ENCODE measurements around the gene EYA2. TPM values are rescaled to one million over a fixed set of nuclear protein-coding genes. Genes with fewer than 3 reads are reported as not detected.

Gene EYA2
- total RNA-seq, 1 experiment from 2014 or later = 0.74 TPM

DNA sequence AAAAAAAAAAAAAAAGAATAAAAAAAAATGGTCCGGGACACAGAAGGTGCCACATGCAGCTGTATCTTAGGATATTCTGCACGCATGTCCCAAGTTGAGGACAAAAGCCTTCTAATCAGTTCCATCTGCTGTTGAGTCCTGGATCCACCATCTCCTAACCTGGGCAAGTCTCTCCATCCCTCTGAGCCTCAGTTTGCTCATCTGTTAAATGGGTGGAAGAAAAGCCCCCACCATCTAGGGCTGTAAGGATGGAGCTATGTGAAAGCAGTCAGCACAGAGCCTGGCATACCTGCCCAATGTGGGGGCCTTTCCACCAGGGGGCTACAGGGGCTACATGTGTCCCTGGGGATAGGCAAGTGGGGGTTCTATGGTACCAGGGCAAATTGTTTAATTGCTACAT, 253.4 kb downstream of the EYA2 start:
- Histone ChIP-seq H3T11ph (ENCODE audit: low read length) (no peak overlapping the region), H2BK5ac (ENCODE audit: insufficient read length, low read length) (no peak overlapping the region), H4K5ac (ENCODE audit: insufficient read length, low read depth, low read length) (no peak overlapping the region), H3K27ac (ENCODE audit: insufficient read length, low read depth, low read length) (no peak overlapping the region), H4K20me1 (ENCODE audit: control insufficient read depth, insufficient read depth, insufficient read length) (no peaks in the 10 kb centered on the region), H3K23me2 (ENCODE audit: insufficient read length, low read depth, low read length, poor library complexity, severe bottlenecking) (no peaks in the 10 kb centered on the region), H2BK20ac (ENCODE audit: low read depth, low read length, poor library complexity, severe bottlenecking) (no peak overlapping the region), H3K4ac (ENCODE audit: low read depth, low read length) (no peak overlapping the region), H3K9me3 (ENCODE audit: control insufficient read depth, low read depth, low read length) (no peaks in the 10 kb centered on the region), H3K18ac (ENCODE audit: insufficient read length, low read depth, low read length) (no peak overlapping the region), H3K56ac (ENCODE audit: insufficient read length, low read depth, low read length) (no peak overlapping the region), H3K23ac (ENCODE audit: insufficient read length, low read depth, low read length) (no peak overlapping the region), H2AFZ (ENCODE audit: low read length) (no peak overlapping the region), H4K91ac (ENCODE audit: insufficient read length, low read depth, low read length) (no peak overlapping the region), H3K79me1 (ENCODE audit: insufficient read depth, low read depth, low read length, poor library complexity, severe bottlenecking) (no peaks in the 10 kb centered on the region), H3K4me2 (ENCODE audit: insufficient read depth, insufficient read length, low read length) (no peak overlapping the region), H2BK15ac (ENCODE audit: low read depth, low read length) (no peak overlapping the region), H3K9ac (ENCODE audit: extremely low read depth, insufficient read length, low read length) (no peak overlapping the region), H4K8ac (replicated peaks; ENCODE audit: insufficient read length, low read depth, low read length) (no peak overlapping the region), H3K27me3 (ENCODE audit: insufficient read depth, low read length) (no peaks in the 10 kb centered on the region), H3K4me1 (ENCODE audit: insufficient read depth, low read length) (no peaks in the 10 kb centered on the region), H3K14ac (ENCODE audit: insufficient read depth, low read length) (no peak overlapping the region), H2AK5ac (ENCODE audit: insufficient read length, low read length) (no peak overlapping the region), H2BK12ac (ENCODE audit: insufficient read length, low read depth, low read length) (no peak overlapping the region), H2BK120ac (ENCODE audit: low read depth, low read length, poor library complexity, severe bottlenecking) (no peak overlapping the region), H3K79me2 (ENCODE audit: insufficient read depth, low read length) (no peaks in the 10 kb centered on the region)
- Mint-ChIP-seq H3K36me3 (ENCODE audit: insufficient read depth in 1 of 3, low read depth in 3 of 3) (no peaks in the 10 kb centered on the region; a peak in 1 of 7 replicates), H3K27ac (no peak overlapping the region), H3K27me3 (ENCODE audit: low read depth) (peaks cover 14% of the 10 kb centered on the region), H3K4me3 (no peak overlapping the region), H3K9me3 (no peaks in the 10 kb centered on the region; a peak in 1 of 5 replicates), H3K4me1 (peaks cover 2 to 10% of the 10 kb centered on the region in 2 experiments)
- TF ChIP-seq, protein P1, sequence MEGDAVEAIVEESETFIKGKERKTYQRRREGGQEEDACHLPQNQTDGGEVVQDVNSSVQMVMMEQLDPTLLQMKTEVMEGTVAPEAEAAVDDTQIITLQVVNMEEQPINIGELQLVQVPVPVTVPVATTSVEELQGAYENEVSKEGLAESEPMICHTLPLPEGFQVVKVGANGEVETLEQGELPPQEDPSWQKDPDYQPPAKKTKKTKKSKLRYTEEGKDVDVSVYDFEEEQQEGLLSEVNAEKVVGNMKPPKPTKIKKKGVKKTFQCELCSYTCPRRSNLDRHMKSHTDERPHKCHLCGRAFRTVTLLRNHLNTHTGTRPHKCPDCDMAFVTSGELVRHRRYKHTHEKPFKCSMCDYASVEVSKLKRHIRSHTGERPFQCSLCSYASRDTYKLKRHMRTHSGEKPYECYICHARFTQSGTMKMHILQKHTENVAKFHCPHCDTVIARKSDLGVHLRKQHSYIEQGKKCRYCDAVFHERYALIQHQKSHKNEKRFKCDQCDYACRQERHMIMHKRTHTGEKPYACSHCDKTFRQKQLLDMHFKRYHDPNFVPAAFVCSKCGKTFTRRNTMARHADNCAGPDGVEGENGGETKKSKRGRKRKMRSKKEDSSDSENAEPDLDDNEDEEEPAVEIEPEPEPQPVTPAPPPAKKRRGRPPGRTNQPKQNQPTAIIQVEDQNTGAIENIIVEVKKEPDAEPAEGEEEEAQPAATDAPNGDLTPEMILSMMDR (conservative IDR thresholded peaks at IDR 0.05) = peak; percentile 19; the same call in 2 of the 3 replicates
- DNase-seq = no peak
- WGBS (ENCODE audit: extremely low coverage, insufficient read length, low lambda C conversion rate) = no CpG with 5 or more reads among the region's 2 CpGs
